Left cardiac atrium (tissue), 4 donors: ENCODE data around the gene ZNF429. TPM values are rescaled to one million over a fixed set of nuclear protein-coding genes. Genes with fewer than 3 reads are reported as not detected.
A peak's percentile ranks its signal among the peaks of the same experiment; 100 is the strongest.
"Not testable (repeated sequence)": the region's sequence is repeated elsewhere in the genome, so short reads cannot be mapped to it uniquely, and the experiment has no call there.

Experiments
- ATAC-seq, 2 donors: fragments of 200-7000 bp; cut with Tn5 transposase; one replicate each; pipeline ENCODE4 v1.9.1; 2020; ENCODE audit warnings: mild to moderate bottlenecking in 2 of 2, moderate library complexity in 2 of 2
- DNase-seq: peaks from one replicate; pipeline ENCODE4 v3.0.0-alpha.2; 2020
- intact Hi-C, 2 donors: fragments of 100-400 bp; cut with DNase I; formaldehyde crosslinking; loops; one replicate each; pipeline versions ENCODE4 v1.14.1 to v1.15.1; 2022 to 2023
- total RNA-seq, 2 donors: library from RNA; stranded (reverse); fragmentation: NEBNext Ultra II Directional; extraction: Animal tissue kit (Norgen Biotek cat#: 25700); gene quantifications; one replicate each; pipeline ENCODE4 v1.2.1, GENCODE V29; 2021
- donor health status: DM: no; HTN: yes; CAD: no.
- donor health status: DM: no; HTN: yes; CAD: no; lungs with severe emphysema.
- donor health status: DM: yes; HTN: yes; CAD: no.
- donor health status: Dilated cardiomyopathy.

The ZNF429 gene
- total RNA-seq, 2 donors from 2014 or later = 6.2 to 8.7 TPM

- intact Hi-C loops = no loop called here
- no peak for DNase-seq
- ATAC-seq = no peak
These were observed 2.8 kb downstream of the ZNF429 start for GRCh38 chr19:21508198-21508597.

- intact Hi-C loops, DNase-seq, ATAC-seq: not testable (repeated sequence)
These were observed 5.7 kb downstream of the ZNF429 start for GRCh38 chr19:21511058-21511457.

GRCh38 chr19:21512609-21513008, 7.2 kb downstream of the ZNF429 start:
- ATAC-seq, intact Hi-C loops, DNase-seq: not testable (repeated sequence)

- ATAC-seq (peak in 1 of 2 donors; percentile 37), DNase-seq (no peak)
- intact Hi-C loops = no loop called here
These were observed 8.2 kb downstream of the ZNF429 start for GRCh38 chr19:21513651-21514050.

- no peak for ATAC-seq
- intact Hi-C loops = no loop called here
- DNase-seq = no peak
These were observed 14.1 kb downstream of the ZNF429 start for GRCh38 chr19:21519488-21519887.

GRCh38 chr19:21532904-21533303, 27.5 kb downstream of the ZNF429 start:
- DNase-seq (no peak), ATAC-seq (no peak)
- intact Hi-C loops = no loop called here

- ATAC-seq, intact Hi-C loops, DNase-seq: not testable (repeated sequence)
These were observed 31.4 kb downstream of the ZNF429 start for GRCh38 chr19:21536741-21537290.

GRCh38 chr19:21559444-21559843, 54.0 kb downstream of the ZNF429 start:
- DNase-seq (no peak), ATAC-seq (no peak)
- intact Hi-C loops = no loop called here

- DNase-seq = no peak
- ATAC-seq = no peak
- intact Hi-C loops = no loop called here
These were observed 59.0 kb downstream of the ZNF429 start for GRCh38 chr19:21564406-21564805.

- peak in 1 of 2 donors; percentile 48 for ATAC-seq
- DNase-seq = no peak
- intact Hi-C loops = no loop called here
These were observed 60.7 kb downstream of the ZNF429 start for GRCh38 chr19:21566073-21566472.

- DNase-seq, intact Hi-C loops, ATAC-seq: not testable (repeated sequence)
These were observed 62.4 kb downstream of the ZNF429 start for GRCh38 chr19:21567806-21568205.

- ATAC-seq (peak; percentile 98 to 99), DNase-seq (peak; percentile 92)
- intact Hi-C loops = no loop called here
These were observed 63.6 kb downstream of the ZNF429 start for GRCh38 chr19:21568816-21569493.

GRCh38 chr19:21569494-21569865, 64.1 kb downstream of the ZNF429 start:
- intact Hi-C loops = no loop called here
- ATAC-seq (peak; percentile 76 to 81), DNase-seq (no peak)

GRCh38 chr19:21571316-21571715, 65.9 kb downstream of the ZNF429 start:
- ATAC-seq (no peak), DNase-seq (no peak)
- intact Hi-C loops = no loop called here

- DNase-seq (no peak), ATAC-seq (no peak)
- intact Hi-C loops = no loop called here
These were observed 69.2 kb downstream of the ZNF429 start for GRCh38 chr19:21574607-21575006.

- no peak for DNase-seq
- no peak for ATAC-seq
- intact Hi-C loops = no loop called here
These were observed 71.1 kb downstream of the ZNF429 start for GRCh38 chr19:21576481-21576880.

GRCh38 chr19:21580101-21580500, 74.7 kb downstream of the ZNF429 start:
- intact Hi-C loops = no loop called here
- ATAC-seq = no peak
- no peak for DNase-seq

- ATAC-seq = no peak
- intact Hi-C loops = no loop called here
These were observed 75.4 kb downstream of the ZNF429 start for GRCh38 chr19:21580818-21581217.

GRCh38 chr19:21581646-21582240, 76.3 kb downstream of the ZNF429 start:
- ATAC-seq = no peak
- intact Hi-C loops = no loop called here

More at GRCh38 chr19:21580818-21581217, 75.4 kb downstream of the ZNF429 start:
- DNase-seq = no peak

GRCh38 chr19:21584537-21584936, 79.1 kb downstream of the ZNF429 start:
- intact Hi-C loops = no loop called here
- ATAC-seq (no peak), DNase-seq (no peak)

More at GRCh38 chr19:21581646-21582240, 76.3 kb downstream of the ZNF429 start:
- DNase-seq = no peak
